GM19452 (cell line): ENCODE results near the gene TCN1.
A peak's percentile ranks its signal among the peaks of the same experiment; 100 is the strongest.

Source experiments
- ATAC-seq: cut with Tn5 transposase; IDR thresholded peaks from one replicate; pipeline ENCODE4 v1.9.1; 2021; ENCODE audit not compliant: unreplicated experiment

Gene TCN1

DNA sequence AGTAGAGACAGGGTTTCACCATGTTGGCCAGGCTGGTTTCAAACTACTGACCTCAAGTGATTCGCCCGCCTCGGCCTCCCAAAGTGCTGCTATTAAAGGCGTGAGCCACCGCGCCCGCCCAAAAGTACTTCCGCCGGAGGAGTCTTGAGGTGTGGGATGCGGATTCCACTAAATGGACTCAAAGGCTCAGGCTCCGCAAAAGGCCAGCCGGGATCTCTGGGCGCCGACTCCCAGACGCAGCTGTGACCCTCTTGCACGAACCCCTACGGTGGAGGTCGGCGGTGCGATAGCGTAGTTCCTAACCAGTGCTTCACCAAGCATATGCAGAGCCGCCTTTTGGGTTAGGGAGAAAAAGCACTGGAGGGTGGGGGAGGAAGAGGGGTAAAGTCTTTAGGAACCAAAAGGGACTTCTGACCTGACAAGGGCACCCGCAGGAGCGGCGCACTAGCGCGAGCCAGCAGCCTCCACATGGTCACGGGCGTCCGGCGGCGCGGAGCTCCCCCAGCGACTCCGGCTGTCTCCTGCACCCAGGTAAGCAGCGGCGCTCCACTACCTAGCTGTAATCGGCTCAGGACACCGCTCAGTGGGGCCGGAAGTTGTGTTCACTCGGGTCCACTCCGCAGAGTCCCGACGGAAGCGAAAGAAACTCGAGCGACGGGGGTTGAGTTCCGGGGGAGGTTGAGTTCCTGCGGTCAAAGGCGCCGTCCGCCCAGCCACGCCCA lies 55.9 kb downstream of the TCN1 start, which contains the start of gene MRPL16:
Gene MRPL16 (minus strand): TSS at position 590 of the 722 bp plus-strand sequence. CDS start 120 bp downstream, at position 470.
- ATAC-seq: peak; percentile 99

DNA sequence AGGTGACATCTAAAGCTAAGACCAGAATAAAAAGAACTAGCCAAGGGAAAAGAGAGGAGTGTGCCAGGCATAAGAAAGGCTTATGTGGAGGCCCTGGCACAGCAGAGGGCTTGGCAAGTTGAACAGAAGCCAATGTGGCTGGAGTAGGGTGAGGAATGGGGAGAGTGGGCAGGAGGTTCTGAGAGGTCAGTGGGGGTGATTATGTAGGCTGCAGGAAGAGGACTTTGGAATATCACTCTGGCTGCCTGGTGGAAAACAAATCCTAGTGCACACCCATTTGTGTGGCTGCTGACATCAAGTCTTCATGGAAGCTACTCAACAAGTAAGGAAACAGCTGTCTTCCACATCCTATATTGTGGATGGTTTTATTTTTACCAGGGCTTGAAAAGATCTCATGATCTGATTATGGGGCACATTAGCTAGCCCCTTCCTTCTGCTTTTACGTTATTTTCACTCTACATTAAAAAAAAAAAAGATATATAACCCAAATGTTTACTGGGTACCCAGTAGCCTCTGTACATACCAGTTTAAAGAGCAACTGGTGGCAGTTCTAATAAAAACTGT lies 59.2 kb downstream of the TCN1 start:
- ATAC-seq: no peak

DNA sequence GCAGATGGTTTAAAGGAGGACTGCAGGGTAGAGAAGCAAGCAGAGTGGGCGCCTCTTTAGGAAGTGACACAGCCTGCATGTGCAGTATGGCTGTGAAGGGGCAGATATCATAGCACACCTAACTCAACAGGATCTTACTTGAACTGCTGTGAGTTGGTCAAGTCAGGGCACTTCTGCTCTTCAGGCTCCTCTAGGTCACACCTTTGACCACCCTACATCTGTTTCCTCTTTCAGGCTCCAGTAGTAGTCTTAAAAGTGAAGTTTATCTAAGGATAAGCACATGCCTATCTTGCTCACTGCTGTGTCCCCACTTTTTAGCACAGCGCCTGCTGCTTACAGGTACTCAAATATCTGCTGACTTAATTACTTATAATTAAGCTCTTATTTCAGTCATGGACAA lies 62.2 kb downstream of the TCN1 start:
- no peak for ATAC-seq
